ENCODE results near the gene TBC1D7.

TBC1D7 gene

DNA sequence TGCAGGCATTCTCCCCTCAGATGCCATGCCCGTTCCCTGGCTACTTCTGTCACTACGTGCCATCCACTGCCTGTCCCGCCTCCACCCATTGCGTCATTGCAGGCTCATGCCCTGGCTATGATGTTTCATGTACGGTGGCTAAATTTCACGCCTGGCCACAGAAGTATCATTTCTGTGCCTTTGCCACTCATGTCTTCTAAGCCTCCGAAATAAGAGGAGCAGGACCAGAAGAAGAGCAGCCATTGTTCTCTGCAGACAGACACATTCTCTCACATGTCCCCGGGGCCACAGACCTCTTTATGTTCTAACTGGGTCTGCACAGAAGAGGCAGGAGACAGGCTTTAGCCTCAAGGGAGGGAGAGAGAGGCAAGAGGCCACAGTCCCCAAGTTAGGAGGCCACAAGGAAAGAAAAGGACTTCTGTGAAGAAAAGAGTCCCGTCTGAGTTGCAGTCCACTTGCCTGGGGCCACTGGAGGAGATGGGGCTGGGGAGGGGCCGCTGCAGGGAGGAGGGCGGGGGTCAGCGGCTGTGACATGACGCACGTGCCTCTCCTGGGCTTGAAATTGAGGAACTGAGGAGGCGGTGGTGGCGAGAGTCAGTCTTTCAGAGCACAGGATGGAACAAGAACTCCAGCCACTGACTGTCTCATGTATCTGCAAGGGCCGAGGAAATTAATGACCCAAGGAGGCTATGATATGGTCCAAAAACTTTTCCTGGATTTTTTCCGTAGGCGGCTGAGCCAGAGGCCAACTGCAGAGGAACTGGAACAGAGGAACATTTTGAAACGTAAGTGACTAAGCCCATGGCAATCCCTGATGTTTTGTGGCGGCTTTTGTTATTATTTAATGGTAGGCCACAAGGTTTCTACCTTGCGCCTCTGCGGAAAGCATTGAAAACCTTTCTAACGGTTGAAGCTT, 55.9 kb downstream of the TBC1D7 start:
- TF ChIP-seq, protein P1, sequence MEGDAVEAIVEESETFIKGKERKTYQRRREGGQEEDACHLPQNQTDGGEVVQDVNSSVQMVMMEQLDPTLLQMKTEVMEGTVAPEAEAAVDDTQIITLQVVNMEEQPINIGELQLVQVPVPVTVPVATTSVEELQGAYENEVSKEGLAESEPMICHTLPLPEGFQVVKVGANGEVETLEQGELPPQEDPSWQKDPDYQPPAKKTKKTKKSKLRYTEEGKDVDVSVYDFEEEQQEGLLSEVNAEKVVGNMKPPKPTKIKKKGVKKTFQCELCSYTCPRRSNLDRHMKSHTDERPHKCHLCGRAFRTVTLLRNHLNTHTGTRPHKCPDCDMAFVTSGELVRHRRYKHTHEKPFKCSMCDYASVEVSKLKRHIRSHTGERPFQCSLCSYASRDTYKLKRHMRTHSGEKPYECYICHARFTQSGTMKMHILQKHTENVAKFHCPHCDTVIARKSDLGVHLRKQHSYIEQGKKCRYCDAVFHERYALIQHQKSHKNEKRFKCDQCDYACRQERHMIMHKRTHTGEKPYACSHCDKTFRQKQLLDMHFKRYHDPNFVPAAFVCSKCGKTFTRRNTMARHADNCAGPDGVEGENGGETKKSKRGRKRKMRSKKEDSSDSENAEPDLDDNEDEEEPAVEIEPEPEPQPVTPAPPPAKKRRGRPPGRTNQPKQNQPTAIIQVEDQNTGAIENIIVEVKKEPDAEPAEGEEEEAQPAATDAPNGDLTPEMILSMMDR (IDR thresholded peaks at IDR 0.05; ENCODE audit: low read depth, low read length): no peak
- H3K4me3 ChIP-seq (ENCODE audit: low read depth, low read length): no peak overlapping the region
- DNase-seq (ENCODE audit: low read depth, low spot score): no peak
- in situ Hi-C loops (cut with HindIII; ENCODE audit: low sequenced_read_pairs): no loop called here

DNA sequence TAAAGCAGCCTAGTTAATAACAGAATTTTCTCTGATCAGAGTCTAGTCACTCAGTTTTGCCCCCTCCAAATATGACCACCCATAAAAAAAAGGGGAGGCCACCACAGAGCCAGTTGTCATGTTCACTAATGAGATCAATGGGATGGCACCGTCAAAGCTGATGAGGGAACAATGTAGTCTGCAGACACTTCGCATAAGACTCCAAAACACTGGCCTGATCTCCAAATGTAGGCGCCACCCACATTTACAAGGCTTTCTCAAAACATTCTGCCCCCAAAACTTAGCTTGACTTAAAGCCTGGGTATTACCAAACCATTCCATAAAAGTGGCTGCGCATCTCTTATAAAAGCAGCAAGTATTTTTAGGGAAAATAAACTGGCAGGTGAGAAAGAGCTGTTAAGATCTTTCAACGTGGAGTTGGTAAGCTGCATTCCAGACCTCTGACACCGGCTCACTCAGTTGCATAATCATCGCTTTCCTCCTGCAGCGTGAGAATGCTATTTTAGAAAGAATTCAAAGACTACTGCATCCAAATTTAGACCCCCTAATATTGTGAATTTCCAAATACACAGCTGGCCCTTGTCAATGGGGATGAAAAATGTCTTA, 59.3 kb downstream of the TBC1D7 start:
- TF ChIP-seq, protein P1 (IDR thresholded peaks at IDR 0.05; ENCODE audit: low read depth, low read length): no peak
- DNase-seq (ENCODE audit: low read depth, low spot score): peak; percentile 41
- in situ Hi-C loops (cut with HindIII; ENCODE audit: low sequenced_read_pairs): no loop called here
- no peak overlapping the region for H3K4me3 ChIP-seq (ENCODE audit: low read depth, low read length)

DNA sequence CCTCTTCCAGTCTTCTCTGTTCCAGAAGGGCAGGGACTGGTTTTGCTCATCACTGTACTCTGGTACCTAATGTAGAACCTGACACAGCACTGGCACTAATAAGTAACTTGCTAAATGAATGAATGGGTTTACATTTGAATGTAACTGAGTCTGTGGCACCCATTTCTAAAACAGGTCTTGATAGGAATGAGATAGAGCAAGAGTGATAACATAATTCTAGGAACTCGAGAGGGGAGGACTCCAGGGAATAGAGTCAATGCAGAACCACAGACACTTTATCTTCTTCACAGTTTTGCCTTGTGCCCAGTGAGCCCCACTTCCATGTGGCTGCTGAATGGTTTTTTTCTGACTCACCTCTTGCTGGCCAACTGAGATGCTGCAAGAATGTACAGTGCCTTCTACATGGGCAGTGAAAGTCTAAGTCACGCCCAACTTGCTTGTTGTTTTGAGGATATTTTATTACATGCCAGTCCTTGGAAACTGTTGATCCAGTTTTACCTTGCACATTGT, 61.1 kb downstream of the TBC1D7 start:
- TF ChIP-seq, protein P1 (IDR thresholded peaks at IDR 0.05; ENCODE audit: low read depth, low read length): no peak
- in situ Hi-C loops (cut with HindIII; ENCODE audit: low sequenced_read_pairs): no loop called here
- no peak overlapping the region for H3K4me3 ChIP-seq (ENCODE audit: low read depth, low read length)
- peak; percentile 33 for DNase-seq (ENCODE audit: low read depth, low spot score)

DNA sequence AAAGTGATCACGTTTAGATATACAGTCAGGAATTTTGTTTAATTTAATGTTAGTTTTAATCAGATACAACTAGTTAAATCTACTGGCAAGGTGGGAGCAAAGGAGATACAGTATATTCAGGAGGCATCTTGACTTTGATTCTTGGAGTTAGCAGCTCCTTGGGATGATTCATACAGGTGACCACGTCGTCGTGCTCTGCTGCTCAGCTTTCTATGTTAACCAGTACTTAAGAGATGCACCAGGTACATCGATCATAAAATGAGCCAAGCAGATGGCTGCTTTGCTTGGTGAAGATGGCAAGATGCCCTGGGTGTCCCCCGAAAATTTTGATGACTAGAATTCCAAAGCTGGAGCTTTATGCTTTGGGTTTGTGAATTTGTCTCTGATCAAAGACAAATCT, 64.7 kb downstream of the TBC1D7 start:
- no peak overlapping the region for H3K4me3 ChIP-seq (ENCODE audit: low read depth, low read length)

DNA sequence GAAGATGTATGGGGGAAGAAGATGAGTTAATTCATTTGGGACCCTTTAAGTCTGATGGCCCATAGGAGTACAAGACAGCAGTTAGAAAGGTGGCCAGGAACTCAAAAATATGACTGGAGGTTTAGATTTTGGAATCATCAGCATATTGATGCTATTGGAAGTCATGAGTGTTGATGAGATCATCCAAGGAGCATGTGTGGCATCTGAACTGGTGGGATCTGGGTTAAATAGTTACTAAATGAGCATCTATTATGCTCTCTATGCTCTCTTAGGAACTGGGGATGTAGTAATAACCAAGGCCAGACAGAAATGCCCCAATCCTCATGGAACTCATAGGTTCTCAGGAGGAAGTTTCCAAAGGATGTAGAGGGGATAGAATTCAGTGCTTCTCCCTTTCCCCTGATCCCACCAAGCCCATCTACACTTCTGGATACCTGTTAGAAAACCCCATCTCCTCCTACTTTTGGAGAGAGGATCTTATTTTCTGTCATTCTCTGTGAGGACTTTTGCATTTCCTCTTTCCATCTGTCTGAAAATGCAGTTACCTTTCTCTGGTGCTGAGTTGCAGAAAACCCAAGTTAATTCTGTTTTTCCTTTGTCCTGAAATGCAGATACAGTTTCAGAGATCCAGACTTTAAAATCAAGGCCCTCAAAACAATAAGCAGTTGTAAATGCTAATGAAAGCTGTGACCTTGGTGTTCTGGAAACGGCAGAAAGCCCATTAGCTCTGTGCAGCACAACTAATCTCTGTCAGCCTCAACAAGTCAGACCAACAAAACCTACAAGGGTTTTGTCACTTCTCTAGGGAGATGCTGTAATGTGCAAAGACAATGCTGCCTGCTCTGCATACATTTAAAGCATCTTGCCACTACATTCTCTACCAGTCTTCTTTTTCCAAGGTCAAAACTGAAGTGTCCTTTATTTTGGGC, 65.8 kb downstream of the TBC1D7 start:
- TF ChIP-seq, protein P1 (IDR thresholded peaks at IDR 0.05; ENCODE audit: low read depth, low read length): no peak
- in situ Hi-C loops (cut with HindIII; ENCODE audit: low sequenced_read_pairs): no loop called here
- no peak overlapping the region for H3K4me3 ChIP-seq (ENCODE audit: low read depth, low read length)
- no peak for DNase-seq (ENCODE audit: low read depth, low spot score)

More for the DNA sequence above, 64.7 kb downstream of the TBC1D7 start:
- DNase-seq (ENCODE audit: low read depth, low spot score): no peak
- in situ Hi-C loops (cut with HindIII; ENCODE audit: low sequenced_read_pairs): no loop called here
- TF ChIP-seq, protein P1 (IDR thresholded peaks at IDR 0.05; ENCODE audit: low read depth, low read length): no peak

DNA sequence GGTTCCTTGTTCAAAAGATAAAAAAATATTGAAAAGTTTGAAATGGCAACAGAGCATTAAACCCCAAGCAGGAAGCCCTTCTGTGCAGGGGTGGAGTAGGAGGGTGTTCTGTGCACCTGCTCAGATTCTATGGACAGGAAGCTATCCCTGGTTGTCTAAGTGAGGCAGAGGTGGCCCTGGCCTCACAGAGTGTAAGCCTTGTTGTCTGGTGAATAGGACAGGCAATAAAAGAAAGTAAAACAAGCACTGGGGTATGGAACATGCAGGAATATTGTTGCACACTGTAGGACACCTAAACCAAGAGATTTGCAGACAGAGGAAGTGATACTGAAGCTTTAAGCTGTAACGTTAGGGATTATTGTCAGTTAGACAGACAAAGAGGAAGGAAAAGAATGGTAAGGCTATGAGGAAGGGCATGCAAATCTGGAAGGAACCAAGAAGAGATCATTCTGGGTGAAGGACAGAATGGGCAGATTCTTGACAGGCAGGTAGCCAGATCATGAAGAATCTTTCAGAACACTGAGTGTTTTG, 66.8 kb downstream of the TBC1D7 start:
- in situ Hi-C loops (cut with HindIII; ENCODE audit: low sequenced_read_pairs): no loop called here
- no peak overlapping the region for H3K4me3 ChIP-seq (ENCODE audit: low read depth, low read length)
- no peak for DNase-seq (ENCODE audit: low read depth, low spot score)
- TF ChIP-seq, protein P1 (IDR thresholded peaks at IDR 0.05; ENCODE audit: low read depth, low read length): no peak
